ENCODE results near the gene TLN1. TPM values are rescaled to one million over a fixed set of nuclear protein-coding genes. Genes with fewer than 3 reads are reported as not detected.

The TLN1 gene
- polyA plus RNA-seq, 4 donors = 82.1 to 103 (median 88.5) TPM

- no peaks in the 10 kb centered on the region for H3K9me3 ChIP-seq (ENCODE audit: control insufficient read depth in 2 of 2, insufficient read depth in 1 of 2, low read depth in 1 of 2, low read length in 1 of 2)
- FAIRE-seq = no peak
- DNase-seq = peak; percentile 42 to 81
- WGBS, 3 donors = 21 to 28% (median 28%) methylated on average over 25 of the region's 25 CpGs
- no peaks in the 10 kb centered on the region for H3K27me3 ChIP-seq (ENCODE audit: control insufficient read depth in 3 of 3, insufficient read depth in 3 of 3, low read length in 3 of 3)
- H3K4me1 ChIP-seq (ENCODE audit: control insufficient read depth in 3 of 3, insufficient read depth in 2 of 3, low read depth in 1 of 3, low read length in 2 of 3) = peaks cover 0 to 32% (median 4%) of the 10 kb centered on the region in 3 donors
- H3K4me3 ChIP-seq (ENCODE audit: low read depth in 1 of 3, low read length in 3 of 3) = peak overlapping the region in 2 of 3 donors; percentile 33 to 54
- H3K27ac ChIP-seq (ENCODE audit: low read depth in 1 of 3, low read length in 2 of 3) = peak overlapping the region; percentile 90 to 98 (median 90)
- peaks cover 0 to 18% (median 0%) of the 10 kb centered on the region in 3 donors for H3K36me3 ChIP-seq (ENCODE audit: control insufficient read depth in 3 of 3, insufficient read depth in 2 of 3, low read depth in 1 of 3, low read length in 3 of 3)
Observed at GRCh38 chr9:35656831-35657545, 75.0 kb downstream of the TLN1 start.

- no peaks in the 10 kb centered on the region for H3K27me3 ChIP-seq (ENCODE audit: control insufficient read depth in 3 of 3, insufficient read depth in 3 of 3, low read length in 3 of 3)
- DNase-seq (no peak), FAIRE-seq (no peak)
- no peak overlapping the region for H3K4me3 ChIP-seq (ENCODE audit: low read depth in 1 of 3, low read length in 3 of 3)
- no peak overlapping the region for H3K27ac ChIP-seq (ENCODE audit: low read depth in 1 of 3, low read length in 2 of 3)
- H3K9me3 ChIP-seq (ENCODE audit: control insufficient read depth in 2 of 2, insufficient read depth in 1 of 2, low read depth in 1 of 2, low read length in 1 of 2) = no peaks in the 10 kb centered on the region
- 75 to 89% (median 79%) methylated on average over 17 of the region's 17 CpGs for WGBS, 3 donors
- H3K36me3 ChIP-seq (ENCODE audit: control insufficient read depth in 3 of 3, insufficient read depth in 2 of 3, low read depth in 1 of 3, low read length in 3 of 3) = peaks cover 0 to 14% (median 0%) of the 10 kb centered on the region in 3 donors
- peaks cover 0 to 29% (median 4%) of the 10 kb centered on the region in 3 donors for H3K4me1 ChIP-seq (ENCODE audit: control insufficient read depth in 3 of 3, insufficient read depth in 2 of 3, low read depth in 1 of 3, low read length in 2 of 3)
Observed at GRCh38 chr9:35656348-35656747, 75.6 kb downstream of the TLN1 start.

- 87 to 100% (median 98%) methylated on average over 1 to 2 of the region's 2 CpGs for WGBS, 3 donors
- no peak for FAIRE-seq
- H3K27me3 ChIP-seq (ENCODE audit: control insufficient read depth in 3 of 3, insufficient read depth in 3 of 3, low read length in 3 of 3) = no peaks in the 10 kb centered on the region
Observed at GRCh38 chr9:35653611-35654010, 78.4 kb downstream of the TLN1 start.

GRCh38 chr9:35652829-35653209 is 79.2 kb downstream of the TLN1 start:
- Histone ChIP-seq H3K4me1 (ENCODE audit: control insufficient read depth in 3 of 3, insufficient read depth in 2 of 3, low read depth in 1 of 3, low read length in 2 of 3) (peaks cover 0 to 19% (median 0%) of the 10 kb centered on the region in 3 donors), H3K4me3 (ENCODE audit: low read depth in 1 of 3, low read length in 3 of 3) (no peak overlapping the region), H3K27me3 (ENCODE audit: control insufficient read depth in 3 of 3, insufficient read depth in 3 of 3, low read length in 3 of 3) (no peaks in the 10 kb centered on the region), H3K27ac (ENCODE audit: low read depth in 1 of 3, low read length in 2 of 3) (no peak overlapping the region), H3K36me3 (ENCODE audit: control insufficient read depth in 3 of 3, insufficient read depth in 2 of 3, low read depth in 1 of 3, low read length in 3 of 3) (no peaks in the 10 kb centered on the region), H3K9me3 (ENCODE audit: control insufficient read depth in 2 of 2, insufficient read depth in 1 of 2, low read depth in 1 of 2, low read length in 1 of 2) (no peaks in the 10 kb centered on the region)
- WGBS, 3 donors = 90% methylated on average over 8 of the region's 8 CpGs
- DNase-seq (no peak), FAIRE-seq (no peak)

More at GRCh38 chr9:35653611-35654010, 78.4 kb downstream of the TLN1 start:
- H3K4me3 ChIP-seq (ENCODE audit: low read depth in 1 of 3, low read length in 3 of 3) = no peak overlapping the region
- no peaks in the 10 kb centered on the region for H3K36me3 ChIP-seq (ENCODE audit: control insufficient read depth in 3 of 3, insufficient read depth in 2 of 3, low read depth in 1 of 3, low read length in 3 of 3)
- no peak for DNase-seq
- H3K27ac ChIP-seq (ENCODE audit: low read depth in 1 of 3, low read length in 2 of 3) = no peak overlapping the region
- peaks cover 0 to 19% (median 0%) of the 10 kb centered on the region in 3 donors for H3K4me1 ChIP-seq (ENCODE audit: control insufficient read depth in 3 of 3, insufficient read depth in 2 of 3, low read depth in 1 of 3, low read length in 2 of 3)
- H3K9me3 ChIP-seq (ENCODE audit: control insufficient read depth in 2 of 2, insufficient read depth in 1 of 2, low read depth in 1 of 2, low read length in 1 of 2) = no peaks in the 10 kb centered on the region

- H3K36me3 ChIP-seq (ENCODE audit: control insufficient read depth in 3 of 3, insufficient read depth in 2 of 3, low read depth in 1 of 3, low read length in 3 of 3) = no peaks in the 10 kb centered on the region
- FAIRE-seq = no peak
- H3K4me3 ChIP-seq (ENCODE audit: low read depth in 1 of 3, low read length in 3 of 3) = no peak overlapping the region
- peaks cover 0 to 18% (median under 1%) of the 10 kb centered on the region in 3 donors for H3K4me1 ChIP-seq (ENCODE audit: control insufficient read depth in 3 of 3, insufficient read depth in 2 of 3, low read depth in 1 of 3, low read length in 2 of 3)
- H3K9me3 ChIP-seq (ENCODE audit: control insufficient read depth in 2 of 2, insufficient read depth in 1 of 2, low read depth in 1 of 2, low read length in 1 of 2) = no peaks in the 10 kb centered on the region
- no peaks in the 10 kb centered on the region for H3K27me3 ChIP-seq (ENCODE audit: control insufficient read depth in 3 of 3, insufficient read depth in 3 of 3, low read length in 3 of 3)
- WGBS, 3 donors = 51 to 75% (median 57%) methylated on average over 7 of the region's 7 CpGs
- peak in 1 of 2 donors; percentile 56 for DNase-seq
- peak overlapping the region in 1 of 3 donors; percentile 13 for H3K27ac ChIP-seq (ENCODE audit: low read depth in 1 of 3, low read length in 2 of 3)
Observed at GRCh38 chr9:35651956-35652828, 79.8 kb downstream of the TLN1 start.

GRCh38 chr9:35650341-35651158 is 81.4 kb downstream of the TLN1 start, which contains the start of gene SIT1:
SIT1 (minus strand) TSS chr9:35650931; CDS start chr9:35650853, 78 bp downstream.
- Histone ChIP-seq H3K27me3 (ENCODE audit: control insufficient read depth in 3 of 3, insufficient read depth in 3 of 3, low read length in 3 of 3) (no peaks in the 10 kb centered on the region), H3K9me3 (ENCODE audit: control insufficient read depth in 2 of 2, insufficient read depth in 1 of 2, low read depth in 1 of 2, low read length in 1 of 2) (no peaks in the 10 kb centered on the region), H3K4me1 (ENCODE audit: control insufficient read depth in 3 of 3, insufficient read depth in 2 of 3, low read depth in 1 of 3, low read length in 2 of 3) (peaks cover 0 to 14% (median 2%) of the 10 kb centered on the region in 3 donors), H3K27ac (ENCODE audit: low read depth in 1 of 3, low read length in 2 of 3) (peak within 1 kb of the TSS in 2 of 3 donors; percentile 34 to 47), H3K4me3 (ENCODE audit: low read depth in 1 of 3, low read length in 3 of 3) (peak within 1 kb of the TSS in 2 of 3 donors; percentile 31 to 52), H3K36me3 (ENCODE audit: control insufficient read depth in 3 of 3, insufficient read depth in 2 of 3, low read depth in 1 of 3, low read length in 3 of 3) (no peaks in the 10 kb centered on the region)
- WGBS, 3 donors = 56 to 63% (median 59%) methylated on average over 20 to 22 of the region's 22 CpGs
- DNase-seq (no peak), FAIRE-seq (no peak)

- no peak for DNase-seq
Observed at GRCh38 chr9:35649431-35650340, 82.3 kb downstream of the TLN1 start.

More at GRCh38 chr9:35649431-35650340, 82.3 kb downstream of the TLN1 start:
- Histone ChIP-seq H3K9me3 (ENCODE audit: control insufficient read depth in 2 of 2, insufficient read depth in 1 of 2, low read depth in 1 of 2, low read length in 1 of 2) (no peaks in the 10 kb centered on the region), H3K4me3 (ENCODE audit: low read depth in 1 of 3, low read length in 3 of 3) (peak overlapping the region in 2 of 3 donors; percentile 31 to 52), H3K4me1 (ENCODE audit: control insufficient read depth in 3 of 3, insufficient read depth in 2 of 3, low read depth in 1 of 3, low read length in 2 of 3) (peaks cover 0 to 15% (median 2%) of the 10 kb centered on the region in 3 donors), H3K27me3 (ENCODE audit: control insufficient read depth in 3 of 3, insufficient read depth in 3 of 3, low read length in 3 of 3) (no peaks in the 10 kb centered on the region), H3K36me3 (ENCODE audit: control insufficient read depth in 3 of 3, insufficient read depth in 2 of 3, low read depth in 1 of 3, low read length in 3 of 3) (no peaks in the 10 kb centered on the region), H3K27ac (ENCODE audit: low read depth in 1 of 3, low read length in 2 of 3) (peak overlapping the region in 1 of 3 donors; percentile 47)
- FAIRE-seq = no peak
- 67 to 83% (median 70%) methylated on average over 26 of the region's 26 CpGs for WGBS, 3 donors
